Stimulated activated CD8-positive, alpha-beta memory T cell treated with anti-CD3 and anti-CD28 coated beads, Interleukin-4, amount 100 ng/mL, for 1 hour (primary cell): ENCODE results near the gene ZMYND19.
"Not testable (repeated sequence)": the region's sequence is repeated elsewhere in the genome, so short reads cannot be mapped to it uniquely, and the experiment has no call there.

Source experiments
- DNase-seq, 2 donors: peaks; one replicate each; pipeline ENCODE4 v3.0.0-alpha.2; 2020; ENCODE audit warnings: low read depth in 2 of 2, low spot score in 1 of 2

Gene ZMYND19

GRCh38 chr9:137590469-137591383, at the start of gene ZMYND19:
TSS of gene ZMYND19 (minus strand) at chr9:137590512. CDS start at chr9:137590263, 249 bp downstream.
- peak; percentile 73 to 84 for DNase-seq

GRCh38 chr9:137639303-137640051, 49.2 kb upstream of the ZMYND19 start:
- no peak for DNase-seq

- no peak for DNase-seq
Measured at GRCh38 chr9:137638680-137639079, 48.4 kb upstream of the ZMYND19 start.

- no peak for DNase-seq
Measured at GRCh38 chr9:137634016-137634415, 43.7 kb upstream of the ZMYND19 start.

- no peak for DNase-seq
Measured at GRCh38 chr9:137632230-137633161, 42.2 kb upstream of the ZMYND19 start.

GRCh38 chr9:137631345-137632229, 41.3 kb upstream of the ZMYND19 start:
- no peak for DNase-seq

GRCh38 chr9:137630679-137631078, 40.4 kb upstream of the ZMYND19 start:
- no peak for DNase-seq

- no peak for DNase-seq
Measured at GRCh38 chr9:137630126-137630525, 39.8 kb upstream of the ZMYND19 start.

- not testable (repeated sequence) for DNase-seq
Measured at GRCh38 chr9:137627406-137627805, 37.1 kb upstream of the ZMYND19 start.

- no peak for DNase-seq
Measured at GRCh38 chr9:137626464-137626863, 36.2 kb upstream of the ZMYND19 start.

- not testable (repeated sequence) for DNase-seq
Measured at GRCh38 chr9:137622211-137622610, 31.9 kb upstream of the ZMYND19 start.

GRCh38 chr9:137621131-137621757, 30.9 kb upstream of the ZMYND19 start:
- DNase-seq = no peak

- no peak for DNase-seq
Measured at GRCh38 chr9:137620581-137620980, 30.3 kb upstream of the ZMYND19 start.

GRCh38 chr9:137620048-137620405, 29.7 kb upstream of the ZMYND19 start:
- no peak for DNase-seq

GRCh38 chr9:137619240-137620047, 29.1 kb upstream of the ZMYND19 start:
- DNase-seq = no peak

- peak; percentile 63 to 84 for DNase-seq
Measured at GRCh38 chr9:137618105-137619067, 28.1 kb upstream of the ZMYND19 start, which contains the start of gene EHMT1. TSS of gene EHMT1 (plus strand) at chr9:137619005. CDS start at chr9:137619029, 24 bp downstream.

- DNase-seq = no peak
Measured at GRCh38 chr9:137615387-137615871, 25.1 kb upstream of the ZMYND19 start.
